Body of pancreas (tissue), 4 donors: ENCODE measurements around the gene SMIM35. TPM values are rescaled to one million over a fixed set of nuclear protein-coding genes. Genes with fewer than 3 reads are reported as not detected.

Source experiments
- ATAC-seq: fragments of 150-250 bp; one replicate; pipeline ENCODE4 v1.9.1; 2016
- DNase-seq, 4 donors: peaks; one replicate each; pipeline ENCODE4 v3.0.0-alpha.2; 2019
- H3K27ac ChIP-seq, 4 donors: fragments of 200-600 bp; sonication (generic); 1 replicate in 3 of 4; 2 replicates in 1 of 4; pipeline versions ENCODE4 v1.5.1 to v1.6.1; 2016 to 2019; ENCODE audit warnings: mild to moderate bottlenecking in 1 of 4, mixed read lengths in 1 of 4, moderate library complexity in 1 of 4
- H3K27me3 ChIP-seq, 2 donors: fragments of 200-600 bp; sonication (generic); one replicate each; pipeline ENCODE4 v1.6.0; 2016; ENCODE audit warnings: mild to moderate bottlenecking in 1 of 2
- H3K36me3 ChIP-seq, 2 donors: fragments of 200-600 bp; sonication (generic); replicated peaks in 1 of 2; 2 replicates each; pipeline ENCODE4 v1.5.1; 2016; ENCODE audit warnings: low read depth in 2 of 2; ENCODE audit not compliant: insufficient read depth in 1 of 2
- H3K4me1 ChIP-seq: fragments of 200-600 bp; sonication (generic); one replicate; pipeline ENCODE4 v1.6.0; 2016
- H3K4me3 ChIP-seq, 2 donors: fragments of 200-600 bp; sonication (generic); 1 replicate in 1 of 2; 2 replicates in 1 of 2; pipeline ENCODE4 v1.5.1; 2016 to 2019
- H3K9me3 ChIP-seq, 3 donors: fragments of 200-600 bp; sonication (generic); 1 replicate in 2 of 3; 2 replicates in 1 of 3; pipeline ENCODE4 v1.5.1; 2016
- POLR2A ChIP-seq, 3 donors: fragments of 450-650 bp; IDR thresholded peaks; one replicate each; pipeline ENCODE4 v1.6.1; 2016; ENCODE audit warnings: antibody characterized with exemption in 3 of 3, mild to moderate bottlenecking in 2 of 3
- WGBS, 2 donors: methylation state at CpG; one replicate each; pipeline ENCODE4 v1.1.5; 2017; 5-methylcytosine and 5-hydroxymethylcytosine counted together
- intact Hi-C: fragments of 100-400 bp; cut with DNase I; formaldehyde crosslinking; loops from one replicate; pipeline ENCODE4 v1.15.1; 2023
- total RNA-seq, 2 donors: library from RNA; depleted of rRNA; stranded (reverse); fragments of >200 nt; gene quantifications; one replicate each; pipeline ENCODE4 v1.1.0, GENCODE V29; 2016
- TF ChIP-seq, protein P1 (sequence below), 7 experiments: fragments of 450-650 bp in 4 of 7; fragments of 200-600 bp in 3 of 7; sonication (generic) in 3 of 7; IDR thresholded peaks; one replicate each; pipeline ENCODE4 v1.5.1; 2016 to 2019; ENCODE audit warnings: antibody characterized with exemption in 7 of 7

SMIM35 gene
- total RNA-seq, 2 donors from 2014 or later = not detected

DNA sequence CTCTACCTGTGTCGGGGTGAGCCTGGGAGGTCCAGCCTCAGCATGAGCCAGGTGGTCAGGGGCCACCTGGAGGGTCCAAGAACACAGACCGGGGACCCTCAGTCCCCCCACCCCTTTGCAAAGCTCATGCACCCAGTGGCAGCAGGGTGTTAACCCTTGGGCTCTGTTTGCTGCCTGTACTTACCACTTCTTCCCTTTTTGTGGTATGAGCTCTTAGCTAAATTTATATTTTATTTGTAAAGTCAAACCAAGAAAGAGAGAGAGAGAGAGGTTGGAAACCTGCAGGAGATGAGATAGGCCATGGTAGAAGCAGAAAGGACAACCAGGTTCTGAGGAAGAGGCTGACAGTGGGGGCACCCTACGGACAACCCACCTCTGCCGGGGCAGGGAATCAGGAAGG lies 70.7 kb downstream of the SMIM35 start:
- DNase-seq (no peak), ATAC-seq (no peak)
- intact Hi-C loops = no loop called here
- no peaks in the 10 kb centered on the region for H3K36me3 ChIP-seq
- no peaks in the 10 kb centered on the region for H3K4me1 ChIP-seq
- H3K4me3 ChIP-seq = no peak overlapping the region
- no peaks in the 10 kb centered on the region for H3K27me3 ChIP-seq
- H3K9me3 ChIP-seq = peaks cover 0 to 7% (median 0%) of the 10 kb centered on the region in 3 donors
- H3K27ac ChIP-seq = no peak overlapping the region
- 67 to 73% methylated on average over 4 of the region's 4 CpGs for WGBS, 2 donors
- TF ChIP-seq, protein P1, sequence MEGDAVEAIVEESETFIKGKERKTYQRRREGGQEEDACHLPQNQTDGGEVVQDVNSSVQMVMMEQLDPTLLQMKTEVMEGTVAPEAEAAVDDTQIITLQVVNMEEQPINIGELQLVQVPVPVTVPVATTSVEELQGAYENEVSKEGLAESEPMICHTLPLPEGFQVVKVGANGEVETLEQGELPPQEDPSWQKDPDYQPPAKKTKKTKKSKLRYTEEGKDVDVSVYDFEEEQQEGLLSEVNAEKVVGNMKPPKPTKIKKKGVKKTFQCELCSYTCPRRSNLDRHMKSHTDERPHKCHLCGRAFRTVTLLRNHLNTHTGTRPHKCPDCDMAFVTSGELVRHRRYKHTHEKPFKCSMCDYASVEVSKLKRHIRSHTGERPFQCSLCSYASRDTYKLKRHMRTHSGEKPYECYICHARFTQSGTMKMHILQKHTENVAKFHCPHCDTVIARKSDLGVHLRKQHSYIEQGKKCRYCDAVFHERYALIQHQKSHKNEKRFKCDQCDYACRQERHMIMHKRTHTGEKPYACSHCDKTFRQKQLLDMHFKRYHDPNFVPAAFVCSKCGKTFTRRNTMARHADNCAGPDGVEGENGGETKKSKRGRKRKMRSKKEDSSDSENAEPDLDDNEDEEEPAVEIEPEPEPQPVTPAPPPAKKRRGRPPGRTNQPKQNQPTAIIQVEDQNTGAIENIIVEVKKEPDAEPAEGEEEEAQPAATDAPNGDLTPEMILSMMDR (IDR thresholded peaks at IDR 0.05) = no peak
- no peak for TF ChIP-seq POLR2A (IDR thresholded peaks at IDR 0.05)

DNA sequence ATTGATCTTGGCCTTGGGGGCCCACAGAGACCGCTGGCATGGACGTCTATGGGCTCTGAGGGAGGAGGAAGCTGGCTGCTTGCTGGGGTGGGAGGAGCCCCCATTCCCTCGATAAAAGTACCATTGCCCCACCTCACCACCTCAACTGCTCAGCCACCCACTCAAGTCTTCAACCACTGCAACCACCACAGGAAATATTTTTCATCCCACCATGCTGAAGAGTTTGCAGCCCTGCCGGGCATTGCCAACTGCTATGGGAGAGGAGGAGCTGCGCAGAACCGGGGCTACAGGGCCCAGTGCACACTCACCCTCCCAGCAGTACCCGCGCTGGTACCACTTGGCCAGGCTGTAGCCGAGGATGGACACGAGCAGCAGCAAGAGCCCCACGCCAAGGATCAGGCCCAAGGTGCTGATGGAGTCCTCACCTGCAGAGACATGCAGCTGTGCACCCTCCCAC lies 71.3 kb downstream of the SMIM35 start:
- intact Hi-C loops = no loop called here

DNA sequence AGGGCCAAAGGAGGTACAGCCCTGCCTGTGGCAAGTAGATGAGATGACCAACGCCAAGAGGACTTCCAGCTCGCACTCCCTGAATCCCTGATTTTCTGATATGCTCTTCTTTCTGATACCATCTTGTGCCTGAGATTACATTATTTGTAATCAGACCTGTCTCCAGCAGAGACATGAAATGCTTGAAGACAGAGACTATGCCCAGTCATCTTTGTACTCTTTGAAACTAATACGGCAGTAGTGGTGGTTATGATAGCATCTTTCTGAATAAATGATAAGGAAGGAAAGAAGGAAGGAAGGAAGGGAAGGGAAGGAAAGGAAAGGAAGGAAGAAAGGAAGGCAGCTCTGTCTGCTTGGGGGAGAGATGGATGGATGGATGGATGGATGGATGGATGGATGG lies 72.7 kb downstream of the SMIM35 start:
- Histone ChIP-seq H3K36me3 (no peaks in the 10 kb centered on the region), H3K27me3 (no peaks in the 10 kb centered on the region), H3K4me1 (no peaks in the 10 kb centered on the region), H3K9me3 (peaks cover 0 to 7% (median 0%) of the 10 kb centered on the region in 3 donors), H3K4me3 (no peak overlapping the region), H3K27ac (no peak overlapping the region)
- DNase-seq = no peak
- 85 to 94% methylated on average over 3 of the region's 3 CpGs for WGBS, 2 donors
- TF ChIP-seq, protein P1 (IDR thresholded peaks at IDR 0.05) = no peak
- TF ChIP-seq POLR2A (IDR thresholded peaks at IDR 0.05) = no peak
- no peak for ATAC-seq
- intact Hi-C loops = no loop called here

More for the DNA sequence above, 71.3 kb downstream of the SMIM35 start:
- no peak overlapping the region for H3K27ac ChIP-seq
- WGBS, 2 donors = 64 to 73% methylated on average over 10 to 11 of the region's 11 CpGs
- DNase-seq (no peak), ATAC-seq (no peak)
- TF ChIP-seq POLR2A (IDR thresholded peaks at IDR 0.05) = no peak
- TF ChIP-seq, protein P1 (IDR thresholded peaks at IDR 0.05) = no peak
- H3K4me3 ChIP-seq = no peak overlapping the region
- H3K4me1 ChIP-seq = no peaks in the 10 kb centered on the region
- H3K9me3 ChIP-seq = peaks cover 0 to 7% (median 0%) of the 10 kb centered on the region in 3 donors
- H3K36me3 ChIP-seq = no peaks in the 10 kb centered on the region
- no peaks in the 10 kb centered on the region for H3K27me3 ChIP-seq

DNA sequence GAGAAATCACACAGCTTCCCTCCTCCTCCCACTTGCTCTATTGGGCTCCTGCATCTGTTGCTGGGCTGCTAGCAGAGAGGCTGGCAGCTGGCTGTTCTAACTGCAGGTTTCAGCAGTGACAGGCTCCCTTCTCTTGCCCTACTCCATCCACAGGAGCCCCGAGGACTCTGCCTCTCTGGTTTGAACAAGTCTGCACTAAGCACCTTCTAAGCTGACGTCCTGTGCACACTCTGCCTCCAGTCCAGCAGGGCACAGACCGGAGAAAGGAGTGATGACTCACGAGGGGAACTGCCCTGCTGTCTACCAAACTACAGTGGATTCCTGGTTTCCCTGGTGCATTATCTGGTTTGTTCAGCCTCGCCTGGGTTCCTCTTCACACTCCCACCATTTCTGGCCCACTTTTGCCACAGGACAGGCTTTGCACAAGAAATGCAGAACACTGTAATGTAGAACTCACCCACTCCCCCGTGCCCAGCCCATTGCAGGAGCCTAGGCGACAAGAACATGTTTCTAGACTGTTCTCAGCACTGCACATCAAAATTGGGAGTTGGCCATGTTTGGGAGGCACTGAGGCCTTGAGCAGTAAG lies 74.6 kb downstream of the SMIM35 start:
- TF ChIP-seq POLR2A (IDR thresholded peaks at IDR 0.05) = peak in 1 of 3 donors; percentile 37
- TF ChIP-seq, protein P1 (IDR thresholded peaks at IDR 0.05) = no peak
- peak overlapping the region in 2 of 4 donors; percentile 4 to 73 for H3K27ac ChIP-seq
- H3K4me3 ChIP-seq = no peak overlapping the region
- H3K36me3 ChIP-seq = no peaks in the 10 kb centered on the region
- WGBS, 2 donors = 54 to 62% methylated on average over 6 to 7 of the region's 7 CpGs
- no peaks in the 10 kb centered on the region for H3K9me3 ChIP-seq
- intact Hi-C loops = no loop called here
- no peak for ATAC-seq
- DNase-seq = peak in 2 of 4 donors; percentile 28 to 67
- H3K27me3 ChIP-seq = no peaks in the 10 kb centered on the region
- H3K4me1 ChIP-seq = no peaks in the 10 kb centered on the region
